ENCODE results near the gene FAM184B.

Gene FAM184B

DNA sequence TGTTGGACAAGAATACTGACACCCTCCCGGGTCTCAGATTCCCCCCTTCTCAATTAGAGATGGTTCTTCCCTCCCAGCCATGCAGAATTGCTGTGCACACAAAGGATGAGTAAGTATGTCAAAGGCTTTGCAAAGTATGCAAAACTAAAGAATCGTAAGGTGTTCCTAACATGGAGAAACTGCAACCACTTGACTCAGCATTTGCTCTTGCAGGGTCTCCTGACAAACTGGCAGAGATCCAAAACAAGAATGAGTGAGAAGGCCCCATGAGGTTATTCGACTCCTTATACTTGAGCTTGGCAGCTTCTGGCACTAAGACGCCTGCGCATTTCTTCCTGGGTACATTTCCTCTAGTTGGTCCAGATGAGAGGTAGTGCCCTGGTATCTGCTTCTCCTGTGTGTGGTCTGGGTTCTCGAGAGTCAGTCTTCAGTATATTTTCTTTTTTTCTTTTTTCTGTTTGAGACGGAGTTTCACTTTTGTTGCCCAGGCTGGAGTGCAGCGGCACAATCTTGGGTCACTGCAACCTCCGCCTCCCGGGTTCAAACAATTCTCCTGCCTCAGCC, 8.2 kb downstream of the FAM184B start:
- DNase-seq: no peak

- DNase-seq: no peak
These were observed 10.0 kb downstream of the FAM184B start for GRCh38 chr4:17771284-17771908.

- no peak for DNase-seq
These were observed 10.6 kb downstream of the FAM184B start for GRCh38 chr4:17770845-17771244.

GRCh38 chr4:17769406-17770174, 11.8 kb downstream of the FAM184B start:
- no peak for DNase-seq

DNA sequence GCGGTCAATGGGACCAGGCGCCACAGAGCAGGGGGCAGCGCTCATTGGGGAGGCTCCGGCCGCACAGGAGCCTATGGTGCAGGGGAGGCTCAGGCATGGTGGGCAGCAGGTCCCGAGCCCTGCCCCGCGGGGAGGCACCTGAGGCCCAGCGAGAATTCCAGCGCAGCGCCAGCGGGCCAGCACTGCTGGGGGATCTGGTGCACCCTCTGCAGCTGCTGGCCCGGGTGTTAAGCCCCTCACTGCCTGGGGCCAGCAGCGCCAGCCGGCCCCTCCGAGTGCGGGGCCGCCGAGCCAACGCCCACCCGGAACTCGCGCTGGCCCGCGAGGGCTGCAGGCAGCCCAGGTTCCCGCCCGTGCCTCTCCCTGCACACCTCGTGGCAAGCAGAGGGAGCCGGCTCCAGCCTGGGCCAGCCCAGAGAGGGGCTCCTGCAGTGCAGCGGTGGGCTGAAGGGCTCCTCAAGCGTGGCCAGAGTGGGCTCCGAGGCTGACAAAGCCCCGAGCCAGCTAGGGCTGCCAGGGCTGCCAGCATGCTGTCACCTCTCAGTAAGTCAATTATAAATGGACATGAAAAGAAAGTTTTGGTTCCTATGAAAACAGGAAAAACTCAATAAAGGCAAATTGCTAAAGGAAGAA, 14.5 kb downstream of the FAM184B start:
- DNase-seq: no peak

DNA sequence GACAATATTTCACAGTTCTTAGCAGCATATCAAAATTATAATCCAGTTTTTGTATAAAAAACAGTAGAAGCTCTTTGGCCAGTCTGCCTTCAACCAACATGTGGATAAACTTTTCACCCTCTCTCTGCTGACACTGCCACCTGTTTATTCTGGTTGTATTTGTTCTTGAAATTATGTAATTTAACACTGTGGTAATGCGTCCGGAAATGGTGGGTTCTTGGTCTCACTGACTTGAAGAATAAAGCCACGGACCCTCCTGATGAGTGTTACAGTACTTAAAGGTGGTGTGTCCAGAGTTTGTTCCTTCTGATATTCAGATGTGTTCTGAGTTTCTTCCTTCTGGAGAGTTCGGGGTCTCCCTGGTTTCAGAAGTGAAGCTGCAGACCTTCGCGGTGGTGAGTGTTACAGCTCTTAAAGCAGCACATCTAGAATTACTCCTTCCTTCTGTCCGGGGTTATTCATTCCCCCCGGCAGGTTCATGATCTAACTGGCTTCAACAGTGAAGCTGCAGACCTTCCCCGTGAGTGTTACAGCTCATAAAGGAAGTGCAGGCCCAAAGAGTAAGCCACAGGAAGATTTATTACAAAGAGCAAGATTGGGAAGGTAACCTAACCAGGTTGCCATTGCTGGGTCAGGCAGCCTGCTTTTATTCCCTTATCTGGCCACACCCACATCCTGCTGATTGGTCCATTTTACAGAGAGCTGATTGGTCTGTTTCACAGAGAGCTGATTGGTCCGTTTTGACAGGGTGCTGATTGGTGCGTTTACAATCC, 15.7 kb downstream of the FAM184B start:
- no peak for DNase-seq

DNA sequence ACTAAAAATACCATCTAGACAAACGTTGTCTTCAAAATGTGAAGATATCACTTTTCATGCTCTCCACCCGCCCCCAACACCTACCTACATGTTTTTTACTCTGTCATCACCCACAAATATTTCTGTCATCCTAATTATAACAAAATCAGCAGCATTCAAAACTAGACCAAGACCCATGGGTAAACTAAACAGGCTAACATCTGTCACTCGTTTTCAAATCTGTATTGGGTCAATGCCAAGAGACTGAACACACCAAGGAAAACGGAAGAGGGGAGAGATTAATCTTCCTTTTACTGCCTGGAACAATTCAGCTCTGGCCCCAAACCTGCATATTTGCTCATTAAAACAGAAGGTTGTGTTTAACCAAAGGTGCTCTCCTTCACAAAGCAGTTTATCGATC, 17.5 kb downstream of the FAM184B start:
- no peak for DNase-seq

GRCh38 chr4:17763416-17763815, 18.0 kb downstream of the FAM184B start:
- DNase-seq: no peak

GRCh38 chr4:17762726-17763125, 18.7 kb downstream of the FAM184B start:
- no peak for DNase-seq

DNA sequence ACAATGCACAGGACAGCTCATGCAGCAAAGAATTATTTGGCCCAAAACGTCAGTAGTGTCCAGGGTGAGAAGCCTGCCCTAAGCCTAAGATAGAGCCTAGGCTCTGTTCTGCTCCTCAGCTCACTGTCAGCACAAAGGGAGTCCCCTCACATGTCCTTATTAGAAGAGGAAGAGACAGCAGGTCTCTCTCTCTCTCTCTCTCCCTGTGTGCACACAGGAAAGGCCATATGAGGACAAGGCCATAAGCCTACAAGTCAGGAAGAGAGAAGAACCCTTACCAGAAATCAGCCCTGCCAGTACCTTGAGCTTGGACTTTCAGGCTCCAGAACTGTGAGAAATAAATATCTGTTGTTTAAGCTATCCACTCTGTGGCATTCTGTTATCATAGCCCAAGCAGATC, 20.4 kb downstream of the FAM184B start:
- no peak for DNase-seq

DNA sequence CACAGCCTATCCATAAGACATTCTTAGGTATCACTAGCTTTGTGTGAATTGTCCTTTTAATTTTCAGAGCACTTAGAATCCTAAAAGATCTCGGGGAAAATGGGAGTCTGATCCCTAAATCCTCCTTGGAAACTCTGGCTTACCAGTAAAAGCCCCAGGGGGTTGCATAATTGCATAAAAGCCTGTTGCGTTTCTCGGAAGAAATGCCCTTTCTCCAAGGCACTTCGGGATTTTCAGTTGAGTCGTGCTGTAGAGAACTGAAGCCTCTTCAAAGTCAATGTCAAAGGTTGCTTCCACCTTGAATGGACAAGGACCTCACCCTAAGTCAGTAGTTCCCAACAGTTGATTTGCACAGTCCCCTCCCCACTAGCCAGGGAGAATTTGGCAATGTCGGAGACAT, 20.8 kb downstream of the FAM184B start:
- DNase-seq: no peak

DNA sequence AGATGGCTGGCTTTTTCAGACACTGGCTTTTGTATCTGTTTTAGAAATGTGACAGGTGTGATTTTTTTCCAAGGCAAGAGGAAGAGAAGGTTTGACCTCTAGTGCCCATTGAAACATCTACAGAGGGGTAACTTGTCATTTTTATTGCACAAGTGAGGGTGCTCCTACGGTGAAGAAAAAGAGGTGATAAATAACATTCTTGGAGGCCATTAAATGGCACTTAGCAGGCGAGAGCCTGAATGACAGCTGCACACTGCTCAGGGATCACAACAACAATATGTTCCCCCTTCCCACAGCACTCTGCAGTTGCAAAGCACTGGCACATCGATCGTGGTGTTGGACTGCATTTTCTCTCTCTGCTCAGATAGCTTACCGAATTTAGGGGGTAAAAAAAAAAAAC, 22.9 kb downstream of the FAM184B start:
- DNase-seq: no peak

GRCh38 chr4:17757621-17758020, 23.8 kb downstream of the FAM184B start:
- no peak for DNase-seq

DNA sequence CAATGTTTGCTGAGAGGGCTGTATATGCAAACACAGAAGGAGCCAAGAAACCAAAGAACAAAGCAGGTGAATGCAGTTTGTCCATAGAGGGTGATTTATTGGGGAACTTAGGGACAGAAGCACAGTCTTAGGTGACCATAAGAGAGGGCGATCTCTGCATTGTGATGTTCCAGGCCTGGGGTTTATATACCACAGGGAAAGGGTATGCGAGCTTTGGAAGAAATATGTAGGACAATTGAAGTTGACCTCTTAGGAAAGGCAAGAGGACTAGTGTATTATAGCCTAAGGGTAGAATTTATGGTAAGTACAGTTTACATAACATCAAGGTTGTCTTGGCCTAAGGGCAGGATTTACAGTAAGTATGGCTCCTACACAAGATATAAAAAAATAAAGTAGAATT, 27.8 kb downstream of the FAM184B start:
- no peak for DNase-seq

- DNase-seq: no peak
These were observed 40.7 kb downstream of the FAM184B start for GRCh38 chr4:17740702-17741101.

GRCh38 chr4:17736484-17736883, 44.9 kb downstream of the FAM184B start:
- DNase-seq: no peak

GRCh38 chr4:17726911-17727310, 54.5 kb downstream of the FAM184B start:
- DNase-seq: no peak

GRCh38 chr4:17723648-17724047, 57.8 kb downstream of the FAM184B start:
- DNase-seq: no peak

DNA sequence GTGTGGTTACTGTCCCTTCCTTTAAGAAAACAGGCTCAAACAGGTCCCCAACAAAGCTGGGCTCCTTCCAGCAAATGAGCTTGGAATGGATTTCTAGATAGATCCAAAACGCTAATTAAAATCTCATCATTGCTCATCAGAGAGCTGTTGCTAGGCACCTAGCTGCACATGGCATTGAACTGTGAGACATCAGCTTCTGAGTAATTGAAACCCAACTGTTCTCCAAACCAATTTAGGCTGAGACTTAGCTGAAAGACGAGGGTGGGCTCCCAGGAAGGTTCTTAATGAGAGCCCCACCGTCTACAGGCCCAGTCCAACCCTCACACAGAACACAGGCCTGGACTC, 59.1 kb downstream of the FAM184B start:
- no peak for DNase-seq

DNA sequence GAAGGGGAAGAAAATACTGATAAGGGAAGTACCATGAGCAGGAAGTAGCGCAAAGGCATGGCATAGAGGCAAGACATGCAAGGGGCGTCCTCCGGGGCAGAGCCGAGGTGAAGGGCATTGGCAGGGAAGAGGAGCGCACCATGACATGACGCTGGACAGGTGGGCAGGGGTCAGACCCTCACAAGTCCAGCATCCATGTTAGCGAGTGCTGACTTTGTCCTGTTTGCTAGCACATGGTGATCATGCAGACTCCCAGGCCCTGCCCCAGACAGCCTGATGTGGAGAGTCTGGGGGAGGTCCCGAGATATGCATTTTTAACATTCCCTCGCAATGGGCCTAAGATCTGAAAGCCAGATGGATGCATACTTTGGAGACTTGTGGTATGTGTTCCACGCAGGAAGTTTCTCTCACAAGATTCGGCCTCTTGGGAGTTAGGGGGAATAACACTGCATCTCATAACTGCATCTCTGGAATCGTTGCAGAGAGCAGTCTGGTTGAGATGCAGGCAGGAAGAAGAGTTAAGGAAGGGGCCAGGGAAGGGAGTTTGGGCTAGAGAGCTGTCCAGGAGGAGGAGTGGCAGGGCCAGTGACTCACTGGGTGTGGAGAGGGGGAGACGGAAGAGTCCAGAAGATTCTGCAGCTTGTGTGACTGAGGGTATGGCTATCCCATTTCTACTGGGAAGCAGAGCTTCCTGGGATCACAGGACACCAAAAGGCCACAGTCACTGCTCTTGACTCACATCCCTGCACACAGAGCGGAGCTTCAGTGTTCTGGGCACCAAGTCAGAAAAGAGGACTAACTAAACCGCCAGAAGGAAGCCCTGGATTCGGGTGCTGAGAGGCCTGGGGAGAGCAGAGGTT, 59.7 kb downstream of the FAM184B start:
- no peak for DNase-seq

DNA sequence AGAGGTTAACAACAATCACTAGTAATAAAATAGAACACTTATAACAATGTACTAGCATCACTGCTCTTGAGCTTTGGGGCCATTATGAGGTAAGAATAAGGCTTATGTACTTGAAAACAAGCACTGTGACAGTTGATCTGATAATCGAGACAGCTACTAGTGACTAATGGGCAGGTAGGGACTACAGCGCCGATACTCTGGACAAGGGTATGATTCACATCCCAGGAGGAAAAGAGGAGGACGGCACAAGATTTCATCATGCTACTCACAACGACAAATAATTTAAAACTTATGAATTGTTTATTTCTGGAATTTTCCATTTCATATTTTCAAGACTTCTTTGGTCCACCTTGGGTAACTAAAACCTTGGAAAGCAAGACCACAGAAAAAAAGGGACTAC, 62.3 kb downstream of the FAM184B start:
- DNase-seq: no peak

GRCh38 chr4:17718471-17718870, 63.0 kb downstream of the FAM184B start:
- DNase-seq: no peak
